22Rv1 (cell line): ENCODE measurements around the gene COPZ2.

Experiments
- ZFX ChIP-seq: fragments of 450-650 bp; IDR thresholded peaks from 2 replicates; pipeline ENCODE4 v1.6.1; 2017; ENCODE audit warnings: antibody characterized with exemption, borderline replicate concordance
- TF ChIP-seq, protein P1 (sequence below): fragments of 450-650 bp; IDR thresholded peaks from 2 replicates; pipeline ENCODE4 v1.5.1; 2017; ENCODE audit warnings: mild to moderate bottlenecking

DNA sequence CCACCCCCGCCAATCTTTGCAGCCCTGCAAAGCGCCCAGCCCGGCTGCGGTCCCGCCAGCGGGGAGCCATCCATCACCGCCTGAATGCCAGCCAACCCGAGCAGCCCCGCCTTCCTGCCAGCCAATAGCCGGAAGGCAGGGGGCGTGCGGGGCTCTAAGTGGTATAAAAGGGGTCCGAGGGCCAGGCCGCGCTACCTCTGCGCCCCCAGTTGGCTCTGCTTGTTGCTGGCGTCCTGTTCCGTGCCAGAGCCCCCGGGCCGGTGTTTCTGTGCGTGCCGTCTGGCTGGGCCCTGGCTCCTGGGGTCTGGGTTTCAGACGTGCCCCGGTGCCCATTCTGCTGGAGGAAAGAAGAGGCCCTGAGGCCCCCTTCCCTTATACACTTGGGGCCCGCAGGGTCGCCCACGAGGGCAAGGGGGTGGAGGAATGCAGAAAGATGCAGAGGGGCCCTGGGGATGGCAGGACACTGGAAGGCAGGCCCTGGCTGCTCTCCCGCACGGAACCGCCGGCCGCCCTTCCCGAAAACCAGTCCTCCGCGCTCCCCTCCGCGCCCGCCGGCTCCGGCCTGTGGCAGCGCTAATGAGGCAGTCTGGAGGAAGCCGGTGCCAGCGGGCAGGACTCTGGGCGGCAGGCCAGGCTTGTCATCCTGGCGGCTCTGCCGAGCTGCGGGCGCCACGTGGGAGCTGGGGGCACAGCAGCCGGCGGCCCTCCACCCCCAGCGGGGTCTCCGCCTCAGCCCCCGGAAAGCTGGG, 14.0 kb downstream of the COPZ2 start:
- TF ChIP-seq, protein P1, sequence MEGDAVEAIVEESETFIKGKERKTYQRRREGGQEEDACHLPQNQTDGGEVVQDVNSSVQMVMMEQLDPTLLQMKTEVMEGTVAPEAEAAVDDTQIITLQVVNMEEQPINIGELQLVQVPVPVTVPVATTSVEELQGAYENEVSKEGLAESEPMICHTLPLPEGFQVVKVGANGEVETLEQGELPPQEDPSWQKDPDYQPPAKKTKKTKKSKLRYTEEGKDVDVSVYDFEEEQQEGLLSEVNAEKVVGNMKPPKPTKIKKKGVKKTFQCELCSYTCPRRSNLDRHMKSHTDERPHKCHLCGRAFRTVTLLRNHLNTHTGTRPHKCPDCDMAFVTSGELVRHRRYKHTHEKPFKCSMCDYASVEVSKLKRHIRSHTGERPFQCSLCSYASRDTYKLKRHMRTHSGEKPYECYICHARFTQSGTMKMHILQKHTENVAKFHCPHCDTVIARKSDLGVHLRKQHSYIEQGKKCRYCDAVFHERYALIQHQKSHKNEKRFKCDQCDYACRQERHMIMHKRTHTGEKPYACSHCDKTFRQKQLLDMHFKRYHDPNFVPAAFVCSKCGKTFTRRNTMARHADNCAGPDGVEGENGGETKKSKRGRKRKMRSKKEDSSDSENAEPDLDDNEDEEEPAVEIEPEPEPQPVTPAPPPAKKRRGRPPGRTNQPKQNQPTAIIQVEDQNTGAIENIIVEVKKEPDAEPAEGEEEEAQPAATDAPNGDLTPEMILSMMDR = peak; percentile 71
- no peak for TF ChIP-seq ZFX
